Kidney tubule cell (primary cell): Measurements from ENCODE around the gene COLQ.
"Not testable (repeated sequence)": the region's sequence is repeated elsewhere in the genome, so short reads cannot be mapped to it uniquely, and the experiment has no call there.

ENCODE experiments used
- DNase-seq: peaks from one replicate; pipeline ENCODE4 v3.0.0-alpha.2; 2018; ENCODE audit warnings: low spot score

The COLQ gene

GRCh38 chr3:15427182-15427880 is 94.2 kb downstream of the COLQ start, which contains the start of the genes EAF1 and METTL6:
TSS of gene EAF1 (plus strand) at chr3:15427598. CDS start at chr3:15427780, 182 bp downstream.
TSS of gene METTL6 (minus strand) at chr3:15427544. CDS start at chr3:15426511, 1,033 bp downstream.
- DNase-seq, result peak; percentile 84

- DNase-seq, result no peak
Observed at GRCh38 chr3:15426579-15427118, 94.9 kb downstream of the COLQ start.

GRCh38 chr3:15420871-15421270 is 100.6 kb downstream of the COLQ start:
- peak; percentile 40 for DNase-seq

GRCh38 chr3:15410966-15411365 is 110.5 kb downstream of the COLQ start:
- not testable (repeated sequence) for DNase-seq

- DNase-seq, result no peak
Observed at GRCh38 chr3:15409774-15410173, 111.7 kb downstream of the COLQ start.

GRCh38 chr3:15409239-15409638 is 112.3 kb downstream of the COLQ start:
- no peak for DNase-seq

- DNase-seq, result peak; percentile 59
Observed at GRCh38 chr3:15405448-15406050, 116.0 kb downstream of the COLQ start.

GRCh38 chr3:15404767-15405166 is 116.7 kb downstream of the COLQ start:
- DNase-seq, result no peak

- no peak for DNase-seq
Observed at GRCh38 chr3:15403965-15404364, 117.5 kb downstream of the COLQ start.

GRCh38 chr3:15403495-15403894 is 118.0 kb downstream of the COLQ start:
- DNase-seq, result no peak

- DNase-seq, result no peak
Observed at GRCh38 chr3:15401936-15402335, 119.6 kb downstream of the COLQ start.
